Measurements from ENCODE around the gene ZDHHC3. TPM values are rescaled to one million over a fixed set of nuclear protein-coding genes. Genes with fewer than 3 reads are reported as not detected.

ZDHHC3 gene
- total and polyA plus RNA-seq, 2 experiments from 2014 or later, result 43.8 to 50.2 TPM

DNA sequence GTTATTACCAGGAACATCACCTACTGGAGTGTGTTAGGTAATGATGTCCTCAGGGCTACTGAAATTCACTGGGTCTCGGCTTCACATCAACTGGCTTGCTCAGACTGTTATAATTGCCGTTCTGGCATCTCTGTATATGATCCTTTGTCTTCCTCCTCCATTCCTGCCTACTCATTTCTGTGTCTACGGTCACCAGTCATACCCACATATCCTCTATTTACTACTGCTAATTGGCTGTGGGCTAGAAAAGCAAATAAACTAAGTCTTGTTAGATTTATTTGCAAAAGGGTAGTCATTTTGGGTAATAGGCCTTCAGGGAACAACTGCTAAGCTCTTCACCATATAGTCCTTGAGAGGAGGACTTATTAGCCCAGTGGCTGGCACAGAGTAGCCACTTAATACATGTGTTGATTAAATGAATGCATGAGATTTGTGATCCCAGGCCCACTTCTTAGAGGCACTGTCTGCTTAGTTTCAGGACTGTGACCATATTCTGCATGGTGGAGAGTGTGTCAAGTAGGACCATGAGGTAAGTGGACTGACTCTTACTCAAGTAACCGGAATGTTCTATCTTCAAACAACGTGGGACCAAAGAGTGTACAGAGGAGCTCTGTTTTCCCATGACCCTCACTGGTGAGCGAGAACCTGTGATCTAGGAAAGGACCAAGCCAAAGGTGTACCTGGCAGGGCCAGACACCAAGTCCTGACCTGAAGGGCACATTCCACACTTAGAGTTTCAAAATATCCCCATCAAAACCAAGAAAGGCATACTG lies 13.2 kb downstream of the ZDHHC3 start:
- TF ChIP-seq CTCF (IDR thresholded peaks at IDR 0.05; ENCODE audit: low read depth, low read length), result no peak
- Histone ChIP-seq H3K27me3 (no peaks in the 10 kb centered on the region), H3K4me3 (no peak overlapping the region), H3K9me3 (ENCODE audit: low read depth) (no peaks in the 10 kb centered on the region), H3K27ac (no peak overlapping the region), H3K36me3 (no peaks in the 10 kb centered on the region), H3K4me1 (ENCODE audit: low read depth) (peaks cover 9% of the 10 kb centered on the region)
- no peak for DNase-seq (ENCODE audit: low read depth in 1 of 2, low spot score in 1 of 2)

DNA sequence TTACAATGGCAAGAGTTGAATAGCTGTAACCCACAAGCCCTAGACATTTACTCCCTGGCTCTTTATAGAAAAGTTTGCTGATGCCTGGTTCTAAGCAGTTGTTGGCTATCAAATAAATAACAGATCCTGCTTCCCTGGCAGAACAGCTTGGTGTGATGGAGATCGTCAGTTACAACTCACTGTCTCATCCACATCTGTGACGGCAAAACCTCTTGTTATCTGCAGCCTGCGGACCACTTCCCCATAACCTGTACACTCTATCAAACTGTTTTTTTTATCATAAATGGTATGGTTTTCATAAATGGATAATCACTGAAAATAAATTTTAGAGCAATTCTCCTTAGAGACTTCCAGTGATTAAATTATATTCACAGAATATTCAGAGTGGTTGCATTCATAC lies 14.1 kb downstream of the ZDHHC3 start:
- Histone ChIP-seq H3K9me3 (ENCODE audit: low read depth) (no peaks in the 10 kb centered on the region), H3K4me1 (ENCODE audit: low read depth) (peaks cover 9% of the 10 kb centered on the region), H3K27me3 (no peaks in the 10 kb centered on the region), H3K27ac (no peak overlapping the region), H3K36me3 (no peaks in the 10 kb centered on the region), H3K4me3 (no peak overlapping the region)
- no peak for DNase-seq (ENCODE audit: low read depth in 1 of 2, low spot score in 1 of 2)
- TF ChIP-seq CTCF (IDR thresholded peaks at IDR 0.05; ENCODE audit: low read depth, low read length), result no peak

DNA sequence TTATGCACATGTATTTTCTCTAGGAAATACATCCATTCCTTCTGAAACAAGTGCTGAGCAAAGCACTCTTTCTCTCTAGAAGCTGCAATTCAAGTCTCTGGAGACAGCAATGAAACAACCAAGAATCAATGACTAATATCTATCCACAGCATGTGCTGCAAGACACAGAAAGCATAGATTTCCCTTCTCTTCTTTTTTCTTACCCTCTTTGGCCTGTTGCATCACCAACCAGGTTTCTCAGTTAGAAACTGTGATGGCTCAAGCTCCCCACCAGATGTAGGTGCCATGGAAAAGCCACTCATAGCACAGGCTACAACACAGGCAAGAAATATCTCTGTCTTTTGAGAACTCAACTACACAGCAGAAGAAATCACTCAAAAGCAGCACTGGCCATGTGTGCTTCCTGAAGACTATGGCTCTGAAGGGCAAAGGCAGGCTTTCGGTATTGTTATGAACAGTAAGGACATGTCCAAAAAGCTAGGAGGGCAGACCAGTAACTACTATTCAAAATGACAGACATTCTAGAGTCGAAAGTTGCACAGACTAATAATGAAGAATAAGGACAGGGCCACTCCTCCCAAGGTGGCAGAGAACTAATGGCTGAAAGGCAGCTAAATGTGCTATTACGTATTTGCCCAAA lies 15.5 kb downstream of the ZDHHC3 start:
- TF ChIP-seq CTCF (IDR thresholded peaks at IDR 0.05; ENCODE audit: low read depth, low read length), result no peak
- no peak for DNase-seq (ENCODE audit: low read depth in 1 of 2, low spot score in 1 of 2)
- Histone ChIP-seq H3K4me1 (ENCODE audit: low read depth) (peaks cover 9% of the 10 kb centered on the region), H3K36me3 (no peaks in the 10 kb centered on the region), H3K27me3 (no peaks in the 10 kb centered on the region), H3K9me3 (ENCODE audit: low read depth) (no peaks in the 10 kb centered on the region), H3K4me3 (no peak overlapping the region), H3K27ac (no peak overlapping the region)

- Histone ChIP-seq H3K9me3 (ENCODE audit: low read depth) (no peaks in the 10 kb centered on the region), H3K27ac (no peak overlapping the region), H3K4me1 (ENCODE audit: low read depth) (no peaks in the 10 kb centered on the region), H3K27me3 (no peaks in the 10 kb centered on the region), H3K4me3 (no peak overlapping the region), H3K36me3 (no peaks in the 10 kb centered on the region)
- no peak for DNase-seq (ENCODE audit: low read depth in 1 of 2, low spot score in 1 of 2)
- TF ChIP-seq CTCF (IDR thresholded peaks at IDR 0.05; ENCODE audit: low read depth, low read length), result no peak
Observed at GRCh38 chr3:44958386-44958785, 17.6 kb downstream of the ZDHHC3 start.

- no peak for DNase-seq (ENCODE audit: low read depth in 1 of 2, low spot score in 1 of 2)
- no peak overlapping the region for H3K27ac ChIP-seq
- TF ChIP-seq CTCF (IDR thresholded peaks at IDR 0.05; ENCODE audit: low read depth, low read length), result no peak
- no peaks in the 10 kb centered on the region for H3K4me1 ChIP-seq (ENCODE audit: low read depth)
- no peaks in the 10 kb centered on the region for H3K9me3 ChIP-seq (ENCODE audit: low read depth)
- H3K27me3 ChIP-seq, result no peaks in the 10 kb centered on the region
- no peaks in the 10 kb centered on the region for H3K36me3 ChIP-seq
- no peak overlapping the region for H3K4me3 ChIP-seq
Observed at GRCh38 chr3:44957986-44958385, 18.0 kb downstream of the ZDHHC3 start.

All from cardiac muscle cell (in vitro differentiated cells and primary cell).